Endothelial cell of umbilical vein (primary cell): ENCODE results near the gene OTOS.

Experiments
- EZH2 ChIP-seq: IDR thresholded peaks from 2 replicates; pipeline ENCODE4 v1.6.1; 2012; ENCODE audit warnings: borderline replicate concordance, low read depth, mild to moderate bottlenecking, moderate library complexity, low read length, inconsistent platforms; ENCODE audit not compliant: severe bottlenecking
- POLR2AphosphoS5 ChIP-seq: IDR thresholded peaks from 2 replicates; pipeline ENCODE4 v1.6.1; 2012; ENCODE audit warnings: low read depth, mild to moderate bottlenecking, control low read depth, low read length, moderate library complexity; ENCODE audit not compliant: insufficient read depth
- TF ChIP-seq, protein P1 (sequence below), 2 donors: IDR thresholded peaks; 1 replicate in 1 of 2; 2 replicates in 1 of 2; pipeline ENCODE4 v1.5.1; 2011; ENCODE audit warnings: low read length in 2 of 2, mild to moderate bottlenecking in 2 of 2, moderate library complexity in 2 of 2, control low read depth in 1 of 2, inconsistent platforms in 1 of 2, low read depth in 1 of 2; ENCODE audit not compliant: insufficient read depth in 1 of 2; ENCODE audit errors: extremely low read depth in 1 of 2

DNA sequence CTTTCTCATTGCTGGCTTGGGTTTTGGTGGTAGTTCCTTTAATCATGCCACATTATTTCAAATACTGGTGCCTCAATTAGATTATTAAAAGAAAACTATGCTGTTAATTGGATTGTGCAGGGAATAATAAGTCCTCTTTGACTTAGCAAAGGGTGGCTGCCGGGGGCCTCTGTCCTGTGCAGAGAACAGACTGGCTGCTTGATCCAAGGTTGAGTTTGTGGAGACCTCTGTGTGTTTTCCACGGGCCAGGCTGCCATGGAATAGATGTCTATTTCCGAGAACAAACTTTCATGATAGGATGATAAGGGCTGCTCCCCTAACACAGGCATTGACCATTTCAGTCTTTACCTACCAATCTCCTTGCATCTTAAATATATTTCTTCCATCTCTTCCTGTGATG lies 30.4 kb upstream of the OTOS start:
- no peak for TF ChIP-seq EZH2
- TF ChIP-seq, protein P1, sequence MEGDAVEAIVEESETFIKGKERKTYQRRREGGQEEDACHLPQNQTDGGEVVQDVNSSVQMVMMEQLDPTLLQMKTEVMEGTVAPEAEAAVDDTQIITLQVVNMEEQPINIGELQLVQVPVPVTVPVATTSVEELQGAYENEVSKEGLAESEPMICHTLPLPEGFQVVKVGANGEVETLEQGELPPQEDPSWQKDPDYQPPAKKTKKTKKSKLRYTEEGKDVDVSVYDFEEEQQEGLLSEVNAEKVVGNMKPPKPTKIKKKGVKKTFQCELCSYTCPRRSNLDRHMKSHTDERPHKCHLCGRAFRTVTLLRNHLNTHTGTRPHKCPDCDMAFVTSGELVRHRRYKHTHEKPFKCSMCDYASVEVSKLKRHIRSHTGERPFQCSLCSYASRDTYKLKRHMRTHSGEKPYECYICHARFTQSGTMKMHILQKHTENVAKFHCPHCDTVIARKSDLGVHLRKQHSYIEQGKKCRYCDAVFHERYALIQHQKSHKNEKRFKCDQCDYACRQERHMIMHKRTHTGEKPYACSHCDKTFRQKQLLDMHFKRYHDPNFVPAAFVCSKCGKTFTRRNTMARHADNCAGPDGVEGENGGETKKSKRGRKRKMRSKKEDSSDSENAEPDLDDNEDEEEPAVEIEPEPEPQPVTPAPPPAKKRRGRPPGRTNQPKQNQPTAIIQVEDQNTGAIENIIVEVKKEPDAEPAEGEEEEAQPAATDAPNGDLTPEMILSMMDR (IDR thresholded peaks at IDR 0.05; ENCODE audit: extremely low read depth in 1 of 2, insufficient read depth in 1 of 2, low read depth in 1 of 2, low read length in 2 of 2): no peak
- no peak for TF ChIP-seq POLR2AphosphoS5
